H1 (cell line): ENCODE results near the gene TTC38. TPM values are rescaled to one million over a fixed set of nuclear protein-coding genes. Genes with fewer than 3 reads are reported as not detected.

Experiments used
- ASH2L ChIP-seq: fragments of 200-600, 300-600 bp; sonication (generic); IDR thresholded peaks from one replicate; pipeline ENCODE4 v1.7.1; 2017; ENCODE audit warnings: low read length
- CTBP2 ChIP-seq: IDR thresholded peaks from 2 replicates; pipeline ENCODE4 v1.7.0; 2011; ENCODE audit warnings: borderline replicate concordance, mild to moderate bottlenecking, moderate library complexity, mixed read lengths, low read length; ENCODE audit not compliant: insufficient read depth, insufficient read length
- EZH2 ChIP-seq: fragments of 200-600 bp; sonication (generic); IDR thresholded peaks from 2 replicates; pipeline ENCODE4 v1.7.1; 2012; ENCODE audit warnings: low read depth, mild to moderate bottlenecking, moderate library complexity, low read length, inconsistent platforms; ENCODE audit not compliant: severe bottlenecking
- NRF1 ChIP-seq: IDR thresholded peaks from 2 replicates; pipeline ENCODE4 v1.6.1; 2011; ENCODE audit warnings: mild to moderate bottlenecking, low read depth, low read length, improper control_type of control experiment
- RBBP5 ChIP-seq: IDR thresholded peaks from 2 replicates; pipeline ENCODE4 v1.7.1; 2012; ENCODE audit warnings: low read depth, mild to moderate bottlenecking, inconsistent platforms, low read length, moderate library complexity, borderline replicate concordance
- SUZ12 ChIP-seq: fragments of 200-600 bp; sonication (generic); IDR thresholded peaks from 2 replicates; pipeline ENCODE4 v1.6.1; 2012; ENCODE audit warnings: mild to moderate bottlenecking, inconsistent platforms, low read length, moderate library complexity, mixed read lengths
- polyA plus RNA-seq, 7 experiments: library from polyadenylated mRNA; depleted of rRNA in 3 of 7; stranded (reverse) in 5 of 7; unstranded in 2 of 7; fragments of >200 nt in 5 of 7; fragments of 200-250 nt in 2 of 7; gene quantifications; 1 replicate in 5 of 7; 2 replicates in 1 of 7; 4 replicates in 1 of 7; pipeline versions ENCODE4 v1.2.1 to v1.2.3, GENCODE V29; 2011 to 2013; ENCODE audit warnings: missing spikeins in 2 of 7, mixed read lengths in 2 of 7
- total RNA-seq: library from RNA; stranded (reverse); fragmentation: NEBNext Ultra II Directional; extraction: Animal tissue kit (Norgen Biotek cat#: 25700); gene quantifications from 2 replicates; pipeline ENCODE4 v1.2.1, GENCODE V29; 2021

The TTC38 gene
- total and polyA plus RNA-seq, 2 of the 8 experiments (the other 6 are each of a cell fraction or from before 2014, with no cell fraction given), result 25.3 to 34.8 TPM

GRCh38 chr22:46296257-46297150, 28.7 kb downstream of the TTC38 start, which contains the start of gene GTSE1 (continued):
- TF ChIP-seq RBBP5, result no peak
- peak; percentile 63 for TF ChIP-seq ASH2L
- TF ChIP-seq SUZ12, result no peak
- no peak for TF ChIP-seq CTBP2
- peak; percentile 92 for TF ChIP-seq NRF1
- TF ChIP-seq EZH2, result no peak
